ENCODE measurements around the gene CYP3A5. TPM values are rescaled to one million over a fixed set of nuclear protein-coding genes. Genes with fewer than 3 reads are reported as not detected.

Gene CYP3A5
- total and polyA plus RNA-seq, 2 of the 8 experiments (the other 6 are each of a cell fraction or from before 2014, with no cell fraction given) = 0.06 TPM; not detected in 1

GRCh38 chr7:99693100-99693426 is 13.3 kb upstream of the CYP3A5 start:
- CTCF ChIA-PET (ENCODE audit: partially characterized antibody) = interaction anchor here (1.6 kb wide), 1 partner anchor 12 kb away, joined by 6 read pairs; no protein-coding TSS in a partner anchor
- H2AFZ ChIP-seq (ENCODE audit: low read length) = no peak overlapping the region

More at GRCh38 chr7:99693100-99693426, 13.3 kb upstream of the CYP3A5 start:
- Histone ChIP-seq H3K23me2 (ENCODE audit: low read depth, low read length) (no peaks in the 10 kb centered on the region), H4K91ac (replicated peaks; ENCODE audit: insufficient read length, low read length) (no peak overlapping the region), H4K20me1 (replicated peaks in 1 of 2; ENCODE audit: control insufficient read depth in 1 of 2, insufficient read depth in 2 of 2, low read length in 2 of 2) (no peaks in the 10 kb centered on the region), H2BK20ac (ENCODE audit: low read length) (no peak overlapping the region), H2AK5ac (ENCODE audit: low read depth, low read length) (no peak overlapping the region), H3K9ac (replicated peaks in 1 of 4; ENCODE audit: extremely low read depth in 1 of 4, low read depth in 3 of 4, low read length in 3 of 4) (no peak overlapping the region), H3K4me3 (ENCODE audit: extremely low read depth in 1 of 4, insufficient read depth in 2 of 4, low read depth in 3 of 4, low read length in 4 of 4) (no peak overlapping the region; a peak in 1 of 8 replicates), H3K4me2 (ENCODE audit: insufficient read depth in 1 of 2, low read depth in 2 of 2, low read length in 2 of 2) (peak overlapping the region; percentile 1 to 45; a peak in 3 of 4 replicates), H3K56ac (replicated peaks; ENCODE audit: insufficient read length, low read depth, low read length) (no peak overlapping the region), H3K4me1 (replicated peaks in 1 of 4; ENCODE audit: control insufficient read depth in 3 of 4, insufficient read depth in 4 of 4, low read length in 3 of 4) (peaks cover 0 to 8% (median 0%) of the 10 kb centered on the region in 4 experiments; a peak in 3 of 7 replicates), H2BK120ac (replicated peaks; ENCODE audit: low read depth, low read length) (no peak overlapping the region), H3K9me3 (ENCODE audit: insufficient read depth in 2 of 2, low read depth in 1 of 2, low read length in 1 of 2) (no peaks in the 10 kb centered on the region), H4K5ac (ENCODE audit: insufficient read length, low read depth, low read length) (no peak overlapping the region), H3K27ac (ENCODE audit: low read depth, low read length) (no peak overlapping the region), H2BK5ac (ENCODE audit: low read depth, low read length) (peak overlapping the region; percentile 22; the same call in 1 of the 2 replicates), H3K18ac (ENCODE audit: extremely low read depth, low read length) (no peak overlapping the region), H3K27me3 (replicated peaks in 1 of 4; ENCODE audit: control insufficient read depth in 3 of 4, extremely low read depth in 1 of 4, insufficient read depth in 3 of 4, low read length in 3 of 4) (no peaks in the 10 kb centered on the region), H3K14ac (ENCODE audit: insufficient read length) (no peak overlapping the region), H3K79me2 (ENCODE audit: control insufficient read depth in 1 of 2, insufficient read depth in 2 of 2, low read length in 2 of 2) (no peaks in the 10 kb centered on the region), H2BK12ac (ENCODE audit: low read depth, low read length) (no peak overlapping the region), H3K4ac (replicated peaks; ENCODE audit: insufficient read length, low read depth, low read length) (no peak overlapping the region), H2BK15ac (ENCODE audit: low read length) (no peak overlapping the region), H3K36me3 (ENCODE audit: control insufficient read depth in 2 of 4, insufficient read depth in 4 of 4, low read length in 3 of 4) (no peaks in the 10 kb centered on the region), H3K23ac (ENCODE audit: insufficient read length) (no peak overlapping the region), H4K8ac (ENCODE audit: extremely low read depth, insufficient read depth, low read length) (no peak overlapping the region), H3K79me1 (ENCODE audit: low read depth, low read length) (no peaks in the 10 kb centered on the region)
- TF ChIP-seq RAD21 (IDR thresholded peaks at IDR 0.05 in 1 of 2, conservative IDR thresholded peaks at IDR 0.05 in 1 of 2; ENCODE audit: low read depth in 2 of 2, low read length in 2 of 2) (0 out of 4 replicates have a peak, but pooled peaks of 1 of the 2 experiments have one; percentile 2), PHF8 (conservative IDR thresholded peaks at IDR 0.05; ENCODE audit: low read depth, low read length) (no peak)
- 74% methylated on average over 5 of the region's 5 CpGs; no CpG with 5 or more reads in 1 of the 2 experiments for WGBS, 2 experiments (ENCODE audit: extremely low coverage in 1 of 2, insufficient coverage in 1 of 2, insufficient read length in 1 of 2, insufficient replicate concordance in 2 of 2, low coverage in 1 of 2, low lambda C conversion rate in 2 of 2, missing lambda C conversion rate in 1 of 2)
- no peak for DNase-seq (ENCODE audit: low read depth in 1 of 2, low spot score in 2 of 2)
- FAIRE-seq = no peak
- POLR2A ChIA-PET (ENCODE audit: partially characterized antibody) = interaction anchor here (0.6 kb wide), 1 partner anchor 41 kb away, joined by 3 read pairs; no protein-coding TSS in a partner anchor

All from H1 (cell line).